Sciatic nerve (tissue), 2 donors: ENCODE measurements around the gene ZNF287. TPM values are rescaled to one million over a fixed set of nuclear protein-coding genes. Genes with fewer than 3 reads are reported as not detected.

Experiments
- ATAC-seq: fragments of 200-7000 bp; cut with Tn5 transposase; one replicate; pipeline ENCODE4 v1.9.1; 2020; ENCODE audit warnings: mild to moderate bottlenecking, moderate library complexity
- DNase-seq: peaks from one replicate; pipeline ENCODE4 v3.0.0-alpha.2; 2020; ENCODE audit warnings: low spot score
- intact Hi-C: fragments of 100-400 bp; cut with DNase I; formaldehyde crosslinking; loops from one replicate; pipeline ENCODE4 v1.14.2; 2022
- total RNA-seq: library from RNA; stranded (reverse); fragmentation: NEBNext Ultra II Directional; extraction: Animal tissue kit (Norgen Biotek cat#: 25700); gene quantifications from one replicate; pipeline ENCODE4 v1.2.1, GENCODE V29; 2021
- donor health status: DM: no; HTN: no; CAD: no.
- donor health status: DM: no; HTN: no; CAD: no.

The ZNF287 gene
- total RNA-seq, 1 donor from 2014 or later: 8.9 TPM

DNA sequence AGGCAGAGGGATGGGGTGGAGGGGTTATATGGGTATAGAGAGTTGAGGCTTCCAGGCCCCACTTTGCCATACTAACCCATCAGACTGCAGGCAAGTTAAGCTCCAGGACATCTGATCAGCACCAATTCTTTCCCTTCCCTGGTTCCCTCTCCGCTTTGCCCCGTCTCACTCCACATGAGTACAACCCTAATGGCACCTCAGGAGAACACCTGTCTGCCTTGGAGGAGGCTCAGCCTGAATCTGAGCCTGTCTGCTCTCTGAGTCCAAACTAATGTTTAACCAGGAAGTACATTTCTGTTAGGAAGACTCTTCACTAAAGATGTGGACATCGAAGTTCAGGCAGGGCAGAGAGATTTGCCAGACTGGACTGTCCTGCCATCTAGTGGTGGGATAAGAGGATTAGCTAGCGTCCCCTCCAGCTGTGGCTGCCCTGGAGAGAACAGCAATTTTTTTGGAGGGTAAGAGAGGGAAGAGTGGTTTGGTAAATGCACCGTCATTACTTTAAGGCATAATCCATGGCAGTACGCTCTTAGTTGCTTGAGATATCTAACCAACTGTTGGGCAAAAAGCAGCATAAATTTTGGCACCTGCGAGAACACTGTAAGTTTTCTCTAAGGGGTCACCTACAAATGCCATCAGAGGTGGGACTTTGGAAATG is 47.8 kb downstream of the ZNF287 start:
- ATAC-seq (peak; percentile 92), DNase-seq (peak; percentile 80)
- intact Hi-C loops: loop anchor here (5.0 kb wide), 1 partner anchor 69 kb away; no protein-coding TSS in a partner anchor

GRCh38 chr17:16519021-16519420 is 50.0 kb downstream of the ZNF287 start:
- ATAC-seq (no peak), DNase-seq (no peak)
- intact Hi-C loops: loop anchor here (10.0 kb wide), 1 partner anchor 926 kb away; no protein-coding TSS in a partner anchor

DNA sequence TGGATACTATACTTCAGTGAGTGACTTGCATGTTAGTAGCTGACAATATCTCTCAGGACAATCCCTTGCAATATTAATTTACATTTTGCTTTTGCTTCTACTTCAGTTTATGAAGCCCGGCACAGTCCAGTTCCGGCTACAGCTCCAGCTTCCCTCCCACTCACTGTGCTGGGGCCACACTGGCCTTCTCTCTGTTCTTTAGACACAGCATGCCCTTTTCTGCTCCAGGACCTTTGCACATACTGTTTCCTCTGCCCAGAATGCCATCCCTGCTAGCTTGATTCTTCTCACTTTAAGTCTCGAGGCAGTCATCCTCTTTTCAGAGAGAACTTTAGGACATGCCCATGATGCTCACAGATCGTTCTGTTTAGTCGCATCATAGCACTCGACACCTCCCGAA is 51.5 kb downstream of the ZNF287 start:
- ATAC-seq (no peak), DNase-seq (peak; percentile 27)
- intact Hi-C loops: loop anchor here (10.0 kb wide), 1 partner anchor 927 kb away; no protein-coding TSS in a partner anchor

GRCh38 chr17:16516594-16517051 is 52.4 kb downstream of the ZNF287 start:
- peak; percentile 61 for DNase-seq
- intact Hi-C loops: loop anchor here (10.0 kb wide), 1 partner anchor 928 kb away; no protein-coding TSS in a partner anchor
- peak; percentile 79 for ATAC-seq

DNA sequence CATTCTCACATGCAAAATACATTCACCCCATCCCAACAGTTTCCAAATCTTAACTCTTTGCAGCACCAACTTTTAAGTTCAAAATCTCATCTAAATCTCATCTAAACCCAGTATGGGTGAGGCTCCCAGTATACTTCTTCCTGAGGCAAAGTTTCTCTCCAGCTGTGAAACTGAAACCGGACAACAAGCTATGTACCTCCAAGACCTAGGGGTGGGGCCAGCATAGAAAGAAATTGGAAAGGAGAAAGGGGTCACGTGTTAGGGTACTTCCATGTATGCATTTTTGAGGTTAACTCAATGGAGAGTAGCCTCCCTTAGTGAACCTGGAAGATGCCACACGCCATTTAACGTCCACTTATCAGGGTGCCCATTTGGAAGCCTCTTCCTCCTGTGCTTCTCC is 53.1 kb downstream of the ZNF287 start:
- DNase-seq (peak; percentile 22), ATAC-seq (no peak)

DNA sequence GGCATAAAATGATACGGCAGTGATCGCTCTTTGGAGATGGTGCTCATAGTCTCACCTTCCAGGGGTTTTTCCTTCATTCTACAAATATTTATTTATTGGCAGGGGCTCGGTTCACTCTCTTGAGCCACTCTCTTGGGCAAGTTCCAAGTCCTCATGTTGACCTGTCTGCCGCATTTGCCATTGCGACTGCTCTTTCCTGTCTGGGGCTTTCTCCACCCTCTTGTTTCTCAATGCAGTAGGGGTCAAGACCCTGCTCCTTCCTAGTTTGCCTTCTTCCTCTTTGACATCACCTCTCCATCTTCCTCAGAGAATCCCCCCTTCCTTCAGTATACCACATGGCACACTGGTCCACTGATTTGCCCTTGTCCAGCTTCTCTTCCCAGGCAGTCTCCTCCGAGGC is 55.1 kb downstream of the ZNF287 start:
- no peak for ATAC-seq
- intact Hi-C loops: loop anchor here (10.0 kb wide), 1 partner anchor 931 kb away; no protein-coding TSS in a partner anchor
- peak; percentile 21 for DNase-seq

More for the DNA sequence above, 53.1 kb downstream of the ZNF287 start:
- intact Hi-C loops: loop anchor here (10.0 kb wide), 1 partner anchor 929 kb away; no protein-coding TSS in a partner anchor

DNA sequence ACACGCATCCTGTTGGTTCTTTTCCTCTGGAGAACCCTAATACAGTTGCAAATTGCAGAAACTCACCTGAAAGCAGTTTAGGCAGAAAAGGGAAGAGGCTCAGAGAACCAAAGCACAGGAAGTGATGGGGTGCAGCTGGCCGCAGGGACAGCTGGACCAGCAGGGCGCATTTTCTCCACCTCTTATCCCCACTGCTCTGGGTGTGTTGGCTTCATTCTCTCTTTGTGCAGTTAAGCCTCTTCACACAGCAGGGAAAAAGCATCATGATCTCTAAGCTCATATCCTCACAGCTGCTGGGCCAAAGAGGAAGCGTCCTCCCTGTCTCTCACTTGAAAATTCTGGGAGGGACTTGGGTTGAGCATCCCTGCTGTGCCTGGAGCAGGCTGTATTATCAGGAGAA is 57.0 kb downstream of the ZNF287 start:
- no peak for ATAC-seq
- intact Hi-C loops: loop anchor here (10.0 kb wide), 1 partner anchor 933 kb away; no protein-coding TSS in a partner anchor
- peak; percentile 10 for DNase-seq

DNA sequence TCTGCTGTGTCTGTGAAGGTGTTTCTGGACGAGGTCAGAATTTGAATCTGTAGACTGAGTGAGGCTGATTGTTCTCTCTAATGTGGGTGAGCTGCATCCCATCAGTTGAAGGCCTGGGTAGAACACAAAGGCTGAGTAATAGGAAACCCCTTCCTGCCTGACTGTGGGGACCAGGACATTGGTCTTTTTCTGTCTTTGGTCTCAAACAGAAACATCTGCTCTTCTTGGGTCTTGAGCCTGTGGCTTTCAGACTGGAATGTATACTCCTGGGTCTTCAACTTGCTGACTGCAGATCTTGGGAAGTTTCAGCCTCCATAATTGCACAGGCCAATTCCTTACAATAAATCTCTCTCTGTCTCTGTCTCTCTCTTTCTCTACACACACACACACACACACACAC is 57.4 kb downstream of the ZNF287 start:
- ATAC-seq (no peak), DNase-seq (no peak)
- intact Hi-C loops: loop anchor here (10.0 kb wide), 1 partner anchor 933 kb away; no protein-coding TSS in a partner anchor

- ATAC-seq (no peak), DNase-seq (no peak)
- intact Hi-C loops: no loop called here
Measured at GRCh38 chr17:16507918-16508533, 61.0 kb downstream of the ZNF287 start.

DNA sequence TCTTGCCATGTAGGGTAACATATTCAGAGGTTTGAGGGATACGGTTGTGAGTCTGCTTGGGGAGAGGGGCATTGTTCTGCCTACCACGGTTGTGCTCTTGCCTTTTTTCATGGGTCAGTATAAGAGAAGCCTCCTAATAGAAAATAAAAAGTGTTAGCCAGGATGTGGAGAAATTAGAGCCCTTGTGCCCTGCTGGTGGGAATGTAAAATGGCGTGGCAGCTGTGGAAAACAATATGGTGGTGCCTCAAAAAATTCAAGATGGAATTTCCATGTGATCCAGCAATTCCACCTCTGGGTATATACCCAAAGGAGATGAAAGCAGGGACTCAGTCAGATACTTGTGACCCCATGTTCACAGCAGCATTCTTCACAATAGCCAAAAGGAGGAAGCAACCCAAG is 62.8 kb downstream of the ZNF287 start:
- DNase-seq (peak; percentile 28), ATAC-seq (no peak)
- intact Hi-C loops: no loop called here

DNA sequence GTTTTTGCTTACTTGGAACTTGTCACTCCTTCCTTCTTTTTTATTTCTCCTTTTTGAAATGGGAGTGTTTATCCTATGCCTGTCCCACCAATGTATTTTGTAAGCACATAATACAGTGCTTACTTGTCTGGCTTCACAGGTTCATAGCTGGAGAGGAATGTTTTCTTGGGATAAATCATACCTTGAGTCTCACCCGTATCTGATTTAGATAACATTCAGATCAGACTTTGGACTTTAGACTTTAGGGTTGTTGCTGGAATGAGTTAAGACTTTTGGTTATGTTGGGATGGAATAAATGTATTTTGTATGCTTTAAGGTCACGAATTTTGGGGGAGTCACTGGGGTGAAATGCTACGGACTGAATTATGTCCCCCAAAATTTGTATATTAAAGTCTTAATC is 64.0 kb downstream of the ZNF287 start:
- ATAC-seq (no peak), DNase-seq (no peak)
- intact Hi-C loops: no loop called here

Other genes with a start within 250 kb of the ZNF287 start
- 8.7 TPM for gene CENPV, start 215.7 kb downstream of the ZNF287 start, total RNA-seq
- 589 TPM for gene UBB, start 188.1 kb downstream of the ZNF287 start, total RNA-seq
- gene TRPV2, start 153.6 kb downstream of the ZNF287 start, total RNA-seq: 26.3 TPM
- gene LRRC75A, start 77.0 kb downstream of the ZNF287 start, total RNA-seq: 7.0 TPM
- 17.1 TPM for gene ZNF624, start 84.6 kb upstream of the ZNF287 start, total RNA-seq
- gene CCDC144A, start 121.0 kb upstream of the ZNF287 start, total RNA-seq: 4.5 TPM